RCC 7860 (cell line): Measurements from ENCODE around the gene NDUFA13.

Experiments
- DNase-seq: peaks from one replicate; pipeline ENCODE4 v3.0.0-alpha.2; 2015; ENCODE audit warnings: low spot score
- FAIRE-seq: peaks from 2 replicates; lab custom pipeline; 2012; peaks lifted over from hg19 to GRCh38; lab: Jason Lieb, UNC

NDUFA13 gene

DNA sequence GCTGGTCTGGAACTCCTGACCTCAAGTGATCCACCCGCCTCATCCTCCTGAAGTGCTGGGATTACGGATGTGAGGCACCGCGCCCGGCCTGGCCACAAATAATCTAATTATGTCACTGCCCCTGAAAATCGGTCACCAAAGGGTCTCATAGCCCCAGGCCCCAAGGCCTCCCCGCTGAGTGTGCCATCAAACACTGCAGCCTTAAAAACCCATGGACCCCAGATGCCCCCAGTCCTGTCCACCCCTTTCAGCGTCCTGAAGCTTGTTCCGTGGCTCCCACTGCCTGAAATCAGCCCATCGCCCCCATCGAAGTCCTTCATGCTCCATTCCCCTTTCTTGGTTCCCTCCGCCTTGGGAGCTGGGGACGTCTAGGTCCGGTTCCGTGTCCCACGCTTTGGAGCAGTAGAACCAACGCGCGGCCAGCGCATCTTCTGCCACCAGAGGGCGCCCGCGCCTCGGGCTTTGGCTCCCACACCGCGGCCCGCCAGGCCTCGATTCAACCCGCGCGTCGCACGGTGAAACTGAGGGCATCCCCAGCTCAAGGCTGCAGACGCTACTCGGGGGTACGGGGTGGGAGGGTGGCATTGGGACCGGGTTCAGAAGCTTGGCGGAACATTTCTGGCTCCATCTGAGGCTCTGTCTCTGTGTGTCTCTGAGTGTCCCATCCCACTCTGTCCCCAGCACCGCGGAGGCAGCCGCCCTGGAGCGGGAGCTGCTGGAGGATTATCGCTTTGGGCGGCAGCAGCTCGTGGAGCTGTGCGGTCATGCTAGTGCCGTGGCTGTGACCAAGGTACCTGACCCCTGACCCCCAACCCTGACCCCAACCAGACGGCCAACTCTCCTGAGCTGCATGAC lies 16.2 kb downstream of the NDUFA13 start:
- peak; percentile 24 for DNase-seq
- FAIRE-seq: no peak

DNA sequence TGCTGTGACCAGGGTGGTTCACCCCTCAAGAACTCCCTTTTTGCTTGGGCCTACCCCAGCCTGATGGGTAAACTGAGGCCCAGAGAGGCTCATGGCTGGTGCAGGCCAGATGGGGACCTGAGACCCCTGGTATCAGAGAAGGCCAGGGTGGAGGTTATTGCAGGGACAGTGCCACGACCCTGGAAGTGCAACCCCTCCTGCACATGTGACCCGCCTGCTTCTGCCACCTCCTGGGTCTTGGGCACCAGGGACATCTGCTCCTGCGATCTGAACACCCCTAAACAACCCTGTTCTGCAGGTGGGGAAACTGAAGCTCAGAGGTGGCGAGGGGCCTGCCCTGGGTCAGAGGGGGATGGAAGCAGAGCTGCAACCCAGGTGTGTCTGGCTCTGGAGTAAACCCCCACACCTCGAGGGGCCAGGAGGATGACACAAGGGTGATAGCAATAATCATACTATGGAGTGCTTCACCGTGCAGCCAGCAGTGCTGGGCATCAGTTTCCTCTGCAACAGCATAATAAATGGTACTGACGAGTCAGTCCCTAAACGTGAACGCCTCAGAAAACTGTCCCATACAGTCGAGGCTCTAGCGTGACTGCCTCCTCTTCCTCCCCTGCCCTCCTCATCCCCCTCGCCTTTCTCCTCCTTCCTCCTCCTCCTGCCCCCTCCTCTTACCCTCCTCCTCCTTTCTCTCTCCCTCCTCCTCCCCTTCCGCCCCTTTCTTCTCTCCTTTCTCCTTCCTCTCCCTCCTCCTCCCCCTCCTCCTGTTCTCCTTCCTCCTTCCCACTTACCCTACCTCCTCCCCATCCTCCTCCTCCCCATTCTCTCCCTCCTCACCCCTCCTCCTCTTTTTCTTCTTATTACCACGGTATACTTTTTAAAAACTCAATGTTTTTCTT lies 17.0 kb downstream of the NDUFA13 start:
- DNase-seq (no peak), FAIRE-seq (no peak)

DNA sequence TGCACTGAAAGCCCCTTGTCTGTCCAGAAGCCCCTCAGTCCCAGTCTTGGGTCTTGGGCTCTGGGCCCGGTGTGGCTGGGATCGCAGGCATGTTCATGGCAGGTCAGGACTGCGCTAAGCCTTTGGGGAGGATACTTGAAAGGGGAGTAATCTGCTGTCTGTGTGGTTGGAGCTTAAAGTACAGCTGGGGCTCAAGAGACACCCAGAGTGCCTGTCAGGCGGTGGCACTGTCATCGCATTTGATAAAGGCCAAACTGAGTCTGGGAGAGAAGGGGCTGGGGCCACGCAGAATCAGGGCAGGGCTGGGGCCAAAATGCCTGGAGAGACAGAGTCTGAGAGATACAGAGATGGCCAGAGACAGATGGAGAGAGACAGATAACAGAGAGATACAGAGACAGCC lies 17.8 kb downstream of the NDUFA13 start:
- no peak for DNase-seq
- FAIRE-seq: no peak

DNA sequence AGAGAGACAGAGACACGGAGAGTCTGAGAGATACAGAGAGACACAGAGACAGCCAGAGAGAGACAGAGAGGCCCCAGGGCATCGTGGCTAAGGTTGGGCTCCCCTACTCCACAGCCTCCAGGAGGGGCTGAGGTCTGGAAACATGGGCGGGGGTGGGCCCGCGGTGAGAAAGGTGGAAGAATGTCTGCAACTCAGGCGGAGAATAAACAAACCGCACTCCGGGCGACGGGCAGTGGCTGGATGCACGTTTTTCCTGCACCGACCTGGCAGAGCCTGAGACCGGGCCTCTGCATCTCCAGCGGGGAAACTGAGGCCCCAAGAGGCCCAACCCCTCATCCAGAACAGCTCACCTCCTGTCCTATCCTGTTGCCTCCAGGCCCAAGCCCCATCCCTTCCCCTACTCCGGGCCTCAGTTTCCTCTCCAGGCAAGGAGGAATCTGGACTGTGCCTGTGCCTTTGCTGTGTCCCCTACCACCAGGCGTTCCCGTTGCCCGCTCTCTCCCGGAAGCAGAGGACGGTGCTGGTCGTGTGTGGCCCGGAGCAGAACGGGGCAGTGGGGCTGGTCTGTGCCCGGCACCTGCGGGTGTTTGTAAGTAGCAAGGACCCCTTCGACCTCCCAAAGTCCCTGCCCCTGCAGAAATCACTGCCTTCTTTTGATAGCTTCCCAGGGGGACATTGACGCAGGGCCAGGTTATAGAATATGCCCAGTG lies 18.7 kb downstream of the NDUFA13 start:
- no peak for DNase-seq
- FAIRE-seq: no peak

DNA sequence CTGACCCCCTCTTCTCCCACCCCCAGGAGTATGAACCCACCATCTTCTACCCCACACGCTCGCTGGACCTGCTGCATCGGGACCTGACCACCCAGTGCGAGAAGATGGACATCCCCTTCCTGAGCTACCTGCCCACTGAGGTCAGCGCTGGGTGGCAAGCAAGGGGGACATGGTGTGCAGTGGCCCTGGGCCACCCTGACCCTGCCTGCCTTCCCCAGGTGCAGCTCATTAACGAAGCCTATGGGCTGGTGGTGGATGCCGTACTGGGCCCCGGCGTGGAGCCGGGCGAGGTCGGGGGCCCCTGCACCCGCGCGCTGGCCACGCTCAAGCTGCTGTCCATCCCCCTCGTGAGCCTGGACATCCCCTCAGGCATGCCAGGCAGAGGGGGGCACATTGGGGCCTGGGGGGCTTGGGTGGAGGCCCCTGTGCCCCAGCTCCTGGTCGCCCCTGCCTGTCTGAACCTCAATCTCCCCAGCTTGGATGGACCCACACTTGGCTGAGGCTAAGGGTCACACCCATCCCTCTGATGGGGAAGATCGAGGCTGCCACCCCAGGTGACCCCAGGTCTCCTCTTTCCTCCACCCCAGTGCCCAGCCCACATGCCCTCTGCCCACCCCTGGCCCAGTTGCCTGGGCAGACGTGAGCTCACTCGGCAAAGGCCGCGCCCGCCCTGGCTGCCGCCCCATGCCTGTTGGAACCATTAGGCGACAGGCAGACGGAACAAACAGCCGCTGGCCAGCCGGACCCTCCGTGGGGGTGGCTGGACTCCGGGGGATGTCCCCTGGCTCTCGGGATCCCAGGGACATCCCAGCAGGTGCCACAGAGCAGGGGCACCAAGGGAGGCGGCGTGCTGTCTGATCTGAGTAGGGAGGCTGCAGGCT lies 19.5 kb downstream of the NDUFA13 start:
- DNase-seq (no peak), FAIRE-seq (no peak)

DNA sequence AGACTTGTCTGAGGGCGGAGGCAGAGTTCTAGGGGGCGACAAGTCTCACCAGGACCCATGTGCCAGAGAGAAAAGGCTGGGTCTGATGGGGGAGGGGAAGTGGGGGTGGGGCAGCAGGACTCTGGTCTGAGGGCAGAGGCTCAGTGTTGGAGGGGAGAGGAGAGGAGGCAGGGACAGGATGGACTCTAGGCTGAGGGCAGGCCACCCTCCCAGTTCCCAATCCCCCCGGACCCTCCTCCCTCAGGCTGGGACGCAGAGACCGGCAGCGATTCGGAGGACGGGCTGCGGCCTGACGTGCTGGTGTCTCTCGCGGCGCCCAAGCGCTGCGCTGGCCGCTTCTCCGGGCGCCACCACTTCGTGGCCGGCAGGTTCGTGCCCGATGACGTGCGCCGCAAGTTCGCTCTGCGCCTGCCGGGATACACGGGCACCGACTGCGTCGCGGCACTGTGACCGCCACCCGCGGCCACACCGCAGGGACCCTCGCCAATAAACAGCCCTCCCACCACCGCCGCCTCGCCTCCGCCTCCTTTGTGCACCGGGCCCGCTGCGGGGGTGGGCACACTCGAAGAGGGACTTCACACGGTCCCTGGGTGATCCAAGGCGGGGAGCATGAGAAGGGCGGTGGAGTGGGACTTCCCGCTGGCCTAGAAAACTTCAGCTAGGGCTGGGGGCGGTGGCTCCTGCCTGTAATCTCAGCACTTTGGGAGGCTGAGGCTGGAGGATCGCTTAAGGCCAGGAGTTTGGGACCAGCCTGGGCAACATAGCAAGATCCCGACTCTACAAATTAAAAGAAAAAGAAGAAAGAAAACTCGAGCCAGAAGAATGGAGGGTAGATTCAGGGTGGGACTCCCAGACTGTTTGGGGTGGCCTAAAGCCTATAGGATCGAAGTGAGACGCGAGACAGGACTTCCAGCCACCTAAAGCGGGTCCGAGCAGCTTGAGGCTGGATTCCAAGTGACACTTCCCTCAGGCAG lies 21.3 kb downstream of the NDUFA13 start:
- DNase-seq: no peak
- no peak for FAIRE-seq

DNA sequence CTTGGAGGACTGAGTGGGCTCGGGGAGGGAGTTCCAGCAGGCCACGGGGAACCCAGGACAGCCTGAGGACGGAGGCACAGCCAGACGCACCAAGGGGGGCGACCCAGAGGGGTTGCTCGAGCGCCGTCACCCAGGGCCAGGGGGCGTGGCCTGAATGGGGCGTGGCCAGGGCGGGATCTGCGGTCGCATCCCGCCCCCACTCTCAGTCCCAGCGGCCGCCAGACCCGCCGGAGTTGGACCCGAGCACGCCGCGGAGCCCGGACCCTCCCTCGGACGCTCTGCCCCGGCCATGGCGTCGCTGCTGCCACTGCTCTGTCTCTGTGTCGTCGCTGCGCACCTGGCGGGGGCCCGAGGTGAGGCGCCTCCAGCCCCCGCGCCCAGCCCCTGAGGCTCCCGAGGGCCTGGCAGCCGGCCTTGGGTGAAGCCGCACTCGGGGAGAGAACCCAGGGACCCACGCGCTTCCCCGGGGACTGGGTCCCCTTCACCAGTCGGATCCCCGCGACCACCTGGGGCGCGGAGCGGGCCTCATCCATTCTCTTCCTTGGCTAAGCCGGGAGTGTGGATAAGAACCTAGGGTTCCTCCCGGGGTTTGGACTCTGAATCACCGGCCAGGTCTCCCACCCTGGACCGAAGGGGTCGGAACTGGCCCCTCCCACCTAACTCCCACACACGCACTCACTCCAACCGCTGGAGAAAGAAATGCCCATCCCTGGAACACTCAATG lies 22.2 kb downstream of the NDUFA13 start, which contains the start of gene CILP2:
CILP2 (plus strand) TSS at position 205 of the 724 bp plus-strand sequence; CDS start at position 290, 85 bp downstream.
- DNase-seq (no peak), FAIRE-seq (no peak)

DNA sequence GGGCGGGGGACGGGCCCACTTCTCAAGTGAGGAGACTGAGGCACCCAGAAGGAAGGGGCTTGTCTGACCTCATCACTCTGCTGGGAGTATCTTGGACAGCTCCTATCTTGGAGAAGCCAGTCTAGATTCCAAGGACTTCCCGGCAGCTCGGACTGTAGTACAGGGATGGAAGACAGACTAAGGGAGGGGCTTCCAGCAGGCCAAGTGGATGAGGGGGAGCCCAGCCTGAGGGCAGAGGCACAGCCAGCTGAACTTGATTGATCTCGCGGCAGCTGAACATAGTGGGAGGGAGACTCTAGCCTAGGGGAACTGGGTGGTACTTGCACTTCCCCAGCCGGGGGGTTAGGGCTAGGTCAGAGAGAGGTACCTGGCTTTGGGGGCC lies 22.8 kb downstream of the NDUFA13 start:
- FAIRE-seq (no peak), DNase-seq (no peak)

DNA sequence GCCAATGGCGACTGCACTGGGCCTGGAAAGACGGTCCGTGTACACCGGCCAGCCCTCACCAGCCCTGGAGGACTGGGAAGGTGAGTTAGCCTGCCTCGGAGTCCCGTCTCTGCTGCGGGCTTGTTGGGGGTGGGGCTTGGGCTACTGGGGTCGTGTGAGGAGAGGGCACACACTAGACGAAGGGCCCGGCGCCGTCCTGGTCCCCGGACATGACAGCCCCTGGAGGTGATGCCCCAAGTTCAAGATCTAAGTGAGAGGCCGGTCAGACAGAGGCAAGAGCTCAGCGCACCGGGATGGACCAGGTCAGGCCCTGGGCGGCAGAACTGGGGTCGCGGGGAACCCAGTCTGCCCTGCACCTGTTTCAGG lies 23.7 kb downstream of the NDUFA13 start:
- DNase-seq (no peak), FAIRE-seq (no peak)

DNA sequence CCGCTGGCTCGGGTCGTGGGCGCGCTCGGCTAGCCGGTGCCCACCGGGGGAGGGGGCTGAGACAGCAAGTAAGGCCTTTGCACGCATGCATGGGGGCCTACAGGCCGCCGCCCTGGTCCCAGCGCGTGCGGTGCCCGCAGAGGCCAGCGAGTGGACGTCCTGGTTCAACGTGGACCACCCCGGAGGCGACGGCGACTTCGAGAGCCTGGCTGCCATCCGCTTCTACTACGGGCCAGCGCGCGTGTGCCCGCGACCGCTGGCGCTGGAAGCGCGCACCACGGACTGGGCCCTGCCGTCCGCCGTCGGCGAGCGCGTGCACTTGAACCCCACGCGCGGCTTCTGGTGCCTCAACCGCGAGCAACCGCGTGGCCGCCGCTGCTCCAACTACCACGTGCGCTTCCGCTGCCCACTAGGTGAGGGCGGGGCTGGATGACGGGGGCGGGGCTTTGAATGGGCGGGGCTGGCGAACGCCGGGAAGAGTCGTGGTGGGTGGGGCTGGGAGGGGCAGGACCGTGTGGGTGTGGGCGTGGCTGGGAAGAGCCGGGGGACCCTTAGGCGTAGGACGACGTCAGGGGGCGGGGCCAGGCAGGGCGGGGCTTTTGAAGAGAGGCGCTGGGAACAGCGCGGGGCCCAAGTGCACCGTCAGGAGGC lies 24.2 kb downstream of the NDUFA13 start:
- FAIRE-seq (no peak), DNase-seq (no peak)

DNA sequence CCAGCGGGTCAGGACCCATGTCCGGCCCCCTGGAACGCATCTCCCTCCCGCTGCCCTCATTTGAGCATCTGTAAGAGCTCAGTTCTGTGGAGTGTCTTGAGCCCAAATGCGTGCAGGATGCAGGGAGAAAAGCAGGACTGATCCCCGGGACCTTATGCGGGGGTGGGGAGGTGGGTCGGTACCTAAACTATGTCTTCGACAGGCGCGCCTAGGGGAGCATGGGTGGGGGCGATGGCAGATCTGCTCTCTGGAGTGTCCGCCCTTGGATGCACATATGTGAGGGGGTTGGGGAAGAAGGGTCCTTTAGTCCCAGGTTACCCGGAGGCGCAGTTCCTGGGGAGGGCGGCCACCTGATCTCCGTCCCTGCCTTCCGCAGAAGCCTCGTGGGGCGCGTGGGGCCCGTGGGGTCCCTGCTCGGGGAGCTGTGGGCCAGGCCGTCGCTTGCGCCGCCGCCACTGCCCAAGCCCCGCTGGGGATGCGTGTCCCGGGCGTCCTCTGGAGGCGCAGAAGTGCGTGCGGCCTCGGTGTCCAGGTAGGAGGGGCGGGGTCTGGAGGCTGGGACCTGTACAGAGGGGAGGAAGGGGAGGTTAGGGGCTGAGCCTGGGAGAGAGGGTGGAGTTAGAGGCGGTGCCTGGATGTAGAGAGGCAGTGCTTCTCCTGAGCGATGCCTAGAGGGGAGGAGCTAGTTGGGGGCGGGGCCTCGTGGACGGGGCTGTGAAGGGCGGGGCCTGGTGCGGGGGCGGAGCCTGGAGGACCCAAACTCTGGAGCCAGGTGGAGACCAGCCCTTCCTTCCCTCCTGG lies 24.9 kb downstream of the NDUFA13 start:
- DNase-seq (no peak), FAIRE-seq (no peak)

DNA sequence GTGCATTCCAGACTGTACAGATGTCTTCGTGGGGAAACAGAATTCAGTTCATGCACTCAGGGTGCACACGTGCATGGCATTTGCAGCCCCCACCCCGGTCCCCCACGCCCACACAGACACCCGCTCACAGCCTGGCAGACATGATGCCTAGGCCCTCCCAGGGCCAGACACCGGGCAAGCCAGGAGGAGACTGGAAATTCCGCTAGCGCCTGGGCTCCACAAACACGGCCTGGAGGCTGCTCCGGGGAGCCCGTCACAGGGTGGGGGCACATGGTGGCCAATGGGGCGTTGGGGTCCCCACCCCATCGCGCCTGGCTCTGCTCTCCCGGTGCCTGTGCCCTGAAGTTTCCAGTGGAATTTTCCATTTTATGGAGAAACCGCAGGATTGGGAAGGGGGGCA lies 25.6 kb downstream of the NDUFA13 start:
- DNase-seq (no peak), FAIRE-seq (no peak)

DNA sequence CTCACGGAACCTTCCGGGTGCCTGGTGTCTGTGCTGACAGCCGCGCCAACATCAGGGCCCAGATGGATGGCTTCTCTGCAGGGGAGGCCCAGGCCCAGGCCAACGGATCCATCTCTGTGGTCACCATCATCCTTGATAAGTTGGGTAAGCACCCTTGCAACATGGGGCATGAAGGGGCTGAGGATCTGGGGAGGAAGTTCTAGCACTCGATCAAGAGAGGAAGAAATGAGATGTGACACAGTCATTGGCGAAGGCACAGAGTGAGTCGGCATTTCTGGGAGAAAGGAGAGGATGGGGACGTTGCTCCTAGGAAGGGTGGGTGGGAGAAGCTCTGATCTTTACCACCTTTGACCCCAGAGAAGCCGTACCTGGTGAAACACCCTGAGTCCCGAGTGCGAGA lies 26.5 kb downstream of the NDUFA13 start:
- FAIRE-seq (no peak), DNase-seq (no peak)

DNA sequence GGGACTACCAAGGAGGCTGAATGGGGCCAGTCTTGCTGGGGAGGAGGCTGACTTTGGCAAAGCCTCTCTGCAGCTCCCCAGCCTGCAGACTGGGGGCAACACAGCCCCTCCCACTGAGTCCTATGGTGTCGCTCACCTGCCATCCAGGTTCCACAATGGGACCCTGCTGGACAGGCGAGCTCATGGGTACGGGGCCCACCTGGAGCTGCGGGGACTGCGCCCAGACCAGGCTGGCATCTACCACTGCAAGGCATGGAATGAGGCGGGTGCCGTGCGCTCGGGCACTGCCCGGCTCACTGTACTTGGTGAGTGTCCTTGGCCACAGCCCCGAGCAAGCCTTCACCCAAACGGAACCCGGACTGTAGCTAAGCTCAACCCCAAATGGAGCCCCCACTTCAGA lies 27.1 kb downstream of the NDUFA13 start:
- DNase-seq: no peak
- FAIRE-seq: no peak

DNA sequence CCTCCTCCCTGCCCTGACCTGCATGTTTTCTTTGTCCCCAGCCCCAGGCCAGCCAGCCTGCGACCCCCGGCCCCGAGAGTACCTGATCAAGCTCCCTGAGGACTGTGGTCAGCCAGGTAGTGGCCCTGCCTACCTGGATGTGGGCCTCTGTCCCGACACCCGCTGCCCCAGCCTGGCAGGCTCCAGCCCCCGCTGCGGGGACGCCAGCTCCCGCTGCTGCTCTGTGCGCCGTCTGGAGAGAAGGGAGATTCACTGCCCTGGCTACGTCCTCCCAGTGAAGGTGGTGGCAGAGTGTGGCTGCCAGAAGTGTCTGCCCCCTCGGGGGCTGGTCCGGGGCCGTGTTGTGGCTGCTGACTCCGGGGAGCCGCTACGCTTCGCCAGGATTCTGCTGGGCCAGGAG lies 27.6 kb downstream of the NDUFA13 start:
- DNase-seq: no peak
- no peak for FAIRE-seq

DNA sequence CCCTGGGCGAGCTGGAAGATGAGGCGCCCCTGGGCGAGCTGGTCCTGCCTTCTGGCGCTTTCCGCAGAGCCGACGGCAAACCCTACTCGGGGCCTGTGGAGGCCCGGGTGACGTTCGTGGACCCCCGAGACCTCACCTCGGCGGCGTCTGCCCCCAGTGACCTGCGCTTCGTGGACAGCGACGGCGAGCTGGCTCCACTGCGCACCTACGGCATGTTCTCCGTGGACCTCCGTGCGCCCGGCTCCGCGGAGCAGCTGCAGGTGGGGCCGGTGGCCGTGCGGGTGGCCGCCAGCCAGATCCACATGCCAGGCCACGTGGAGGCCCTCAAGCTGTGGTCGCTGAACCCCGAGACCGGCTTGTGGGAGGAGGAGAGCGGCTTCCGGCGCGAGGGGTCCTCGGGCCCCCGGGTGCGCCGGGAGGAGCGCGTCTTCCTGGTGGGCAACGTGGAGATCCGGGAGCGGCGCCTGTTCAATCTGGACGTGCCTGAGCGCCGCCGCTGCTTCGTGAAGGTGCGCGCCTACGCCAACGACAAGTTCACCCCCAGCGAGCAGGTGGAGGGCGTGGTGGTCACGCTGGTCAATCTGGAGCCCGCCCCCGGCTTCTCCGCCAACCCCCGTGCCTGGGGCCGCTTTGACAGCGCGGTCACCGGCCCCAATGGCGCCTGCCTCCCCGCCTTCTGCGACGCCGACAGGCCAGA lies 28.4 kb downstream of the NDUFA13 start:
- FAIRE-seq (no peak), DNase-seq (no peak)
